NCI-H1105 (cell line): Measurements from ENCODE around the gene ECM1.

Experiments
- DNase-seq: peaks from one replicate; lab custom pipeline; 2025; lab: John Stamatoyannopoulos, UW

The ECM1 gene

DNA sequence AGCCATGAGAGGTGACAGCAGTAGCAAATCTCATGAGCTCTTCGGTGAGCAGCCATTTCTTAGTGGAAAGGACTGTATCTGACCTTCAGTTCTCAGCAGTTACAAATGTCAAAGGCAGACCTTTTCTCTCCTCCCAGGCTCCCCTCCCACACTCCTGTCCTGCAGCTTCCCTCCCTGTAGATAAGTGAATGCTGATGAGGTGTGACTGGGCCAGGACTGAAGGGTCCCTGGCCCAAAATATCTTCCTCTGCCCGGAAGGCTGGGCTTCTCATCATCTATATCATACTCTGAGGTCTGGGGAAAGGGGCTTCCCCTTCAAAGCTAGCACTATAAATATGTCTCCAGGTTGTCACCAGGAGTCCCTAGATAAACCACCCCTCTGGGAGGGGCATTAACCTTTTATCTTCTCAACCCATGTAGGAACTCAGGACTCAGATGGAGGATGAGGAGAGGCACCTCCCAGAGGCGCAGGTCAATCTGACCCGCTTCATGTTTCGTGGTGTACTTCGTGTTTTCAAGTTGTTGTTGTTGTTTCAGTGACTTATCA lies 37.6 kb downstream of the ECM1 start:
- DNase-seq = no peak

- DNase-seq = no peak
Measured at GRCh38 chr1:150546294-150546937, 38.5 kb downstream of the ECM1 start.

- DNase-seq = no peak
Measured at GRCh38 chr1:150548324-150548631, 40.4 kb downstream of the ECM1 start.

GRCh38 chr1:150548632-150549495 lies 41.0 kb downstream of the ECM1 start, which contains the start of gene ADAMTSL4:
TSS of gene ADAMTSL4 (plus strand) at chr1:150549408. CDS start at chr1:150552289, 2,881 bp downstream.
- DNase-seq = peak; percentile 13

GRCh38 chr1:150549496-150550221 lies 41.8 kb downstream of the ECM1 start:
- DNase-seq = no peak

DNA sequence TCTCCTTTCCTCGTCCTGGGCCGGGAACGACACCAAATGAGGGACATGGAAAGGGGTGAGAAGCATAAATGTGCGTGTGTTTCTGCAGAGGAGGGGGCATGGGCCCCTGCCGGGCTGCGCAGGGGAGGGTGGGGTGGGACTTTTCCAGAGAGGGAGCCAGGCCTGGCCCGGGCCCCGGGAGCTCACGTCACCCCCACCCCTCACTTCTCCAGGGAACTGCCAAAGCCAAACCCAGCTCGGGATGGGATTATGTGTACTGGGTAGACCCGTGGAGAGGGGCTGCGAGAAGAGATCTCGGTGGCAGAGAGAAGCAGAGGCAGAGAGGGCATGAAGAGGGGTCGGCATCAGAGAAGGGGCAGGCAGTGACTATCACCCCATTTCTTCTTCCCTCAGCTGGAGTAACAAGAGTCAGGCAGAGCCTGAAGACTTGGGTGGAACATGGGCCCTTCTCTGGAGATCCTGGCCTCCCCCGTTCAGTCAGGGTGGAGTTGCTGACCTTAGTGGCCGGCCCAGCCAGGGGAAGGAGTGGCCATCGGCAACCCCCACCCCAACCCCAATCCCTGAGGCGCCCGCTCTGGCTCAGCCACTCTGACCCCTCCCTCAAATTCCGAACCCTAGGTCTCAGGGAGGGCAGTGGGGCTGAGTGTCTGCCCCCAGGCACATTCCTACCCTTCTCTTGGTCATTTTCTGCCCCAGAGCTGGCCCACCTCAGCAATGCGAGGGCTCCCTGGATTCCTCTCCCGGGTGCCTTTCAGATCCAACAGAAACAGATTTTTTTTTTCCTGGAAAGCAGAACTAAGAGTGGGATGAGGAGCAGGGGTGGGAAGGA lies 42.5 kb downstream of the ECM1 start:
- no peak for DNase-seq

- DNase-seq = no peak
Measured at GRCh38 chr1:150551051-150551783, 43.3 kb downstream of the ECM1 start.

DNA sequence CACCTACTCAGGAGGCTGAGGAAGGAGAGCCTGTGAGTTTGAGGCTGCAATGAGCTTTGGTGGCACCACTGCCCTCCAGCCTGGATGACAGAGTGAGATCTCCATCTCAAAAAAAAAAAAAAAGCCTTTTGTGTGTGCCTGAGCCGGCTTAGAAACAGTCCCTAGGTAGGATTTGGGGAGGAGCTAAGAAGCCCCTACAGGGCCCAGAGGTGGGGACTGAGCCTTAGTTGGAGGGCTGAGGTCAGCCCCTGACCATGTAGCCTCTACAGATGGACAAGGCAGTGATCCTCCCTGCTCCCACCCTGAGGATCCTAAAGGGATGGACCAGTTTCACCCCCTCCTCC lies 43.8 kb downstream of the ECM1 start:
- no peak for DNase-seq

DNA sequence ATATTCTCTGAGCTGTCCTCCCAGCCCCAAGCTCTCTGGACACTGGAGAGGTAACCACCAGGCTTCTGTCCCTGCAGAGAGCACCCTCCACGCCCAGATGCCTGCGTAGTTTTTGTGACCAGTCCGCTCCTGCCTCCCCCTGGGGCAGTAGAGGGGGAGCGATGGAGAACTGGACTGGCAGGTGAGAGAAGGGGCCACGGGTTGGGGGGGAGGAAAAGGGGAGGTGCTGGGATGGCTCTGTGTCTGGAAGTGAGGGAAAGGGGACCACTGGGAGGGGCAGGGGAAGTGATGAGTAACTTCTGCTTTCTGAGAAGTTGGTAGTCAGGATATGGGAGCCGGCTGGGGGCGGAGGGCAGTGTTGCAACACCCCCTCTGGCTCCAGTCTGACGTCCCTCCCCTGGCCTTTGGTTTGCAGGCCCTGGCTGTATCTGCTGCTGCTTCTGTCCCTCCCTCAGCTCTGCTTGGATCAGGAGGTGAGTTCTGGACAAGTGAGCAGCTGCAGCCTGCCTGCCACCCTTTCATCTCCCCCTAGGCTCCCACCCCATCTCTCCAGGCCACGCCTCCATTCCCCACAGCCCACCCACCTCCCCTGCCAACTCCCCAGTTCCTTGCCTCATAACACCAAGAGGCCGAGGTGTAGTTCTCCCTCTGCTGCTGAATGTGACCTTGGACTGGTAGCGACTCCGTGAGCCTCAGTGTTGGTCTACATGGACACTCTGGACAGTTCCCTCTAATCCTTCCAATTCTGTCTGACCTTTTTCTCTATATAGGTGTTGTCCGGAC lies 44.4 kb downstream of the ECM1 start:
- DNase-seq = no peak

GRCh38 chr1:150552911-150553289 lies 45.0 kb downstream of the ECM1 start:
- DNase-seq = no peak

DNA sequence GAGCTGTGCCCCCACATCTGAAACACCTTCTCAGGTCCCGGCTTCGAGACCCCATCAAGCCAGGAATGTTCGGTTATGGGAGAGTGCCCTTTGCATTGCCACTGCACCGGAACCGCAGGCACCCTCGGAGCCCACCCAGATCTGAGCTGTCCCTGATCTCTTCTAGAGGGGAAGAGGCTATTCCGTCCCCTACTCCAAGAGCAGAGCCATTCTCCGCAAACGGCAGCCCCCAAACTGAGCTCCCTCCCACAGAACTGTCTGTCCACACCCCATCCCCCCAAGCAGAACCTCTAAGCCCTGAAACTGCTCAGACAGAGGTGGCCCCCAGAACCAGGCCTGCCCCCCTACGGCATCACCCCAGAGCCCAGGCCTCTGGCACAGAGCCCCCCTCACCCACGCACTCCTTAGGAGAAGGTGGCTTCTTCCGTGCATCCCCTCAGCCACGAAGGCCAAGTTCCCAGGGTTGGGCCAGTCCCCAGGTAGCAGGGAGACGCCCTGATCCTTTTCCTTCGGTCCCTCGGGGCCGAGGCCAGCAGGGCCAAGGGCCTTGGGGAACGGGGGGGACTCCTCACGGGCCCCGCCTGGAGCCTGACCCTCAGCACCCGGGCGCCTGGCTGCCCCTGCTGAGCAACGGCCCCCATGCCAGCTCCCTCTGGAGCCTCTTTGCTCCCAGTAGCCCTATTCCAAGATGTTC lies 45.6 kb downstream of the ECM1 start:
- no peak for DNase-seq

DNA sequence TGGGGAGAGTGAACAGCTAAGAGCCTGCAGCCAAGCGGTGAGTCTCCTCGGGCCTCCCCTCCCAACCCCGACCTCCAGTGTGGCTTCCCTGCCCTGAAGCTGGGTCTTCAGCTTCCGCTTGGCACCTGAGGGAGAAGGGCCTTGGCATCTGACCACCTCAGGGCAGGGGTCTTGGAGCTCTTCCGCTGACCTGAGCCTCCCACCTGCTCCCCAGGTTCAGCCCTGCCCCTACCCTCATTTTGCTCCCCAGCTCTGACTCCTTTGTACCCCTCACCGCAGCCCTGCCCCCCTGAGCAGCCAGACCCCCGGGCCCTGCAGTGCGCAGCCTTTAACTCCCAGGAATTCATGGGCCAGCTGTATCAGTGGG lies 46.2 kb downstream of the ECM1 start:
- no peak for DNase-seq

DNA sequence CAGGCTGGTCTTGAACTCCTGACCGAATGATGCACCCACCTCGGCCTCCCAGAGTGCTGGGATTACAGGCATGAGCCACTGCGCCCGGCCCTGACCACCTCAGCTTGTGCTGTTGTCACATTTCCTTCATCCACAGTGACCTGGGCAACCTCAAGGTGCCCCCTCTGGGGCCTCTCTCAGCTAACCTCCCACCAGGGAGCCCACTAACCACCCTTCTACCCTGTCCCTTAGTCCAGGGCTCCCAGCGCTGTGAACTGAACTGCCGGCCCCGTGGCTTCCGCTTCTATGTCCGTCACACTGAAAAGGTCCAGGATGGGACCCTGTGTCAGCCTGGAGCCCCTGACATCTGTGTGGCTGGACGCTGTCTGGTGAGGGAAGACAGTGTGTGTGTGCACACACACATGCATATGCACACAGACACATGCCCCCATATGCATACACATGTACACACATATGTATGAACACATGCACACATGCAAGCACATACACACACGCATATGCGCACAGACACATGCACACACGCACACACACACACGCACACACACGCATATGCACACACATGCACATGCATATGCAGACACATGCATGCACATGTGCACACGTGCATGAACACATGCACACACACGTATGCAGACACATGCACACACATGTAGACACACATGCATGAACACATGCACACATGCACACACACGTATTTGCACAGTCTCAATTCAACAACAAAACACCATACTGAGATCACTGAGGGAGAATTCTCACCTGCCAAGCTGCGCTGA lies 47.5 kb downstream of the ECM1 start:
- no peak for DNase-seq

- no peak for DNase-seq
Measured at GRCh38 chr1:150555971-150556865, 48.3 kb downstream of the ECM1 start.

DNA sequence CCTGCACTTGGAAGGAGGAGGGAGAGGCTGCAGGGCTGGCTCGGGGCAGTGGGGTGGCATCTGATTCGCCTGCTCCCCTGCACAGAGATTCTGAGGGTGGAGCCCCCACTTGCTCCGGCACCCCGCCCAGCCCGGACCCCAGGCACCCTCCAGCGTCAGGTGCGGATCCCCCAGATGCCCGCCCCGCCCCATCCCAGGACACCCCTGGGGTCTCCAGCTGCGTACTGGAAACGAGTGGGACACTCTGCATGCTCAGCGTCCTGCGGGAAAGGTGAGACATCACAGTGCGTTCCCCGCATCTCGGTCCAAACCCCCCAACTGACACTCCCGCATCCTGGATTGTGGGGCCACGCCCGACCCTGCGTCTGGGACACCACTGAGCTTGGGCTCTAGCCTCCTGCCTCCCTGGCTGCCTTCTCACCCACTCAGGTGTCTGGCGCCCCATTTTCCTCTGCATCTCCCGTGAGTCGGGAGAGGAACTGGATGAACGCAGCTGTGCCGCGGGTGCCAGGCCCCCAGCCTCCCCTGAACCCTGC lies 49.2 kb downstream of the ECM1 start:
- no peak for DNase-seq

DNA sequence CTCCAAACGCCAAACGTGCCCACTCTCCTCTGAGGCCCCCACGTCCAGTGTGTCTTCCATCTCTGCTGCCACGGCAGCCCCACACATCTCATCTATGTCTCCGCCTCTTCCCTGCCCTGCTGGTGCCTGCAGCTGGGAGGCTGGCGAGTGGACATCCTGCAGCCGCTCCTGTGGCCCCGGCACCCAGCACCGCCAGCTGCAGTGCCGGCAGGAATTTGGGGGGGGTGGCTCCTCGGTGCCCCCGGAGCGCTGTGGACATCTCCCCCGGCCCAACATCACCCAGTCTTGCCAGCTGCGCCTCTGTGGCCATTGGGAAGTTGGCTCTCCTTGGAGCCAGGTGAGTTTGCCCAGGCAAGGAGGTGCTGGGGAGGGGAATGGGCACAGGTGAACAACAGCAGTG lies 49.9 kb downstream of the ECM1 start:
- DNase-seq = no peak

GRCh38 chr1:150558303-150558704 lies 50.4 kb downstream of the ECM1 start:
- DNase-seq = no peak
